Endothelial cell of umbilical vein (primary cell): Measurements from ENCODE around the gene B3GNT7. TPM values are rescaled to one million over a fixed set of nuclear protein-coding genes. Genes with fewer than 3 reads are reported as not detected.

Experiments
- BruUV-seq: library from RNA; stranded (reverse); fragments of 400-500 nt; replicated peaks from 2 replicates; lab custom pipeline; 2021; lab: Mats Ljungman, UMichigan
- CTCF ChIA-PET: fragments of 300-600, 350-600 bp; sonication (Branson Sonifier 250); formaldehyde crosslinking; loops from one replicate; lab custom pipeline; 2021; ENCODE audit warnings: antibody characterized with exemption, inconsistent platforms; lab: Charles Lee
- POLR2A ChIA-PET: fragments of 300-600, 350-600 bp; sonication (Branson Sonifier 250); formaldehyde crosslinking; loops from one replicate; lab custom pipeline; 2021; ENCODE audit warnings: antibody characterized with exemption, inconsistent platforms; lab: Charles Lee
- DNase-seq: peaks from one replicate; pipeline ENCODE4 v3.0.0-alpha.2; 2011; ENCODE audit warnings: low read depth, low spot score
- FAIRE-seq: peaks from 2 replicates; lab custom pipeline; 2011; peaks lifted over from hg19 to GRCh38; lab: Jason Lieb, UNC
- H2AFZ ChIP-seq: 2 replicates; pipeline ENCODE4 v1.6.0; 2012; ENCODE audit warnings: low read depth, low read length, control low read depth, inconsistent platforms
- H3K27ac ChIP-seq: 2 replicates; pipeline ENCODE4 v1.5.1; 2011; ENCODE audit warnings: low read depth, mild to moderate bottlenecking, control low read depth, low read length, moderate library complexity; ENCODE audit not compliant: insufficient read depth
- H3K27me3 ChIP-seq, 2 experiments: 2 replicates each; pipeline versions ENCODE4 v1.6.0 to v1.6.1; 2011; ENCODE audit warnings: low read length in 2 of 2, mixed read lengths in 1 of 2; ENCODE audit not compliant: control insufficient read depth in 2 of 2, insufficient read depth in 2 of 2
- H3K36me3 ChIP-seq, 2 experiments: 2 replicates in 1 of 2; 3 replicates in 1 of 2; pipeline ENCODE4 v1.5.1; 2011; ENCODE audit warnings: low read length in 2 of 2, mild to moderate bottlenecking in 1 of 2, moderate library complexity in 1 of 2; ENCODE audit not compliant: control insufficient read depth in 2 of 2, insufficient read depth in 2 of 2; ENCODE audit errors: extremely low read depth in 1 of 2
- H3K4me1 ChIP-seq: 3 replicates; pipeline ENCODE4 v1.5.1; 2011; ENCODE audit warnings: mild to moderate bottlenecking, low read length; ENCODE audit not compliant: control insufficient read depth, insufficient read depth; ENCODE audit errors: extremely low read depth
- H3K4me2 ChIP-seq: 2 replicates; pipeline ENCODE4 v1.6.1; 2011; ENCODE audit warnings: low read length, control low read depth, mixed read lengths; ENCODE audit not compliant: insufficient read depth
- H3K4me3 ChIP-seq, 3 experiments: fragments of 200-600 bp in 1 of 3; sonication (generic), shearing (Covaris generic) in 1 of 3; replicated peaks in 1 of 3; 2 replicates each; pipeline ENCODE4 v1.5.1; 2011 to 2016; ENCODE audit warnings: control low read depth in 3 of 3, low read length in 3 of 3, mild to moderate bottlenecking in 2 of 3, inconsistent platforms in 1 of 3, low read depth in 1 of 3, moderate library complexity in 1 of 3; ENCODE audit not compliant: insufficient read depth in 1 of 3
- H3K79me2 ChIP-seq: 2 replicates; pipeline ENCODE4 v1.6.0; 2012; ENCODE audit warnings: low read length, inconsistent platforms; ENCODE audit not compliant: control insufficient read depth, insufficient read depth
- H3K9ac ChIP-seq: replicated peaks from 2 replicates; pipeline ENCODE3; 2011; ENCODE audit warnings: low read length, control low read depth; ENCODE audit not compliant: insufficient read depth; ENCODE audit errors: extremely low read depth
- H3K9me1 ChIP-seq: replicated peaks from 3 replicates; pipeline ENCODE4 v1.6.0; 2011; ENCODE audit warnings: mild to moderate bottlenecking, low read length; ENCODE audit not compliant: control insufficient read depth, insufficient read depth; ENCODE audit errors: extremely low read depth
- H3K9me3 ChIP-seq: replicated peaks from 2 replicates; pipeline ENCODE4 v1.5.1; 2012; ENCODE audit warnings: low read length, inconsistent platforms; ENCODE audit not compliant: control insufficient read depth, insufficient read depth
- H4K20me1 ChIP-seq: replicated peaks from 2 replicates; pipeline ENCODE3; 2011; ENCODE audit warnings: mild to moderate bottlenecking, low read length; ENCODE audit not compliant: control insufficient read depth, insufficient read depth; ENCODE audit errors: extremely low read depth
- JUN ChIP-seq: IDR thresholded peaks from 2 replicates; pipeline ENCODE4 v1.6.1; 2011; ENCODE audit warnings: borderline replicate concordance, low read depth; ENCODE audit not compliant: insufficient read length, insufficient read depth
- POLR2A ChIP-seq: IDR thresholded peaks from 2 replicates; pipeline ENCODE4 v1.6.1; 2012; ENCODE audit warnings: low read depth, mild to moderate bottlenecking, control low read depth, low read length
- dilution Hi-C: fragments of 300-500 bp; cut with MboI; formaldehyde crosslinking; loops from one replicate; pipeline ENCODE4 v1.15.0; 2019; ENCODE audit warnings: low sequenced_read_pairs; ENCODE audit not compliant: extremely low pct_ligation_motif_present
- intact Hi-C: fragments of 100-400 bp; cut with micrococcal nuclease; formaldehyde crosslinking; loops from one replicate; pipeline ENCODE4 v1.10.0; 2022
- polyA plus RNA-seq, 4 experiments: library from polyadenylated mRNA; depleted of rRNA in 3 of 4; stranded (reverse) in 3 of 4; unstranded in 1 of 4; fragments of >200 nt; gene quantifications; 2 replicates each; pipeline versions ENCODE4 v1.2.1 to v1.2.3, GENCODE V29; 2011 to 2012; ENCODE audit warnings: missing spikeins in 1 of 4
- total RNA-seq: library from RNA; stranded (reverse); gene quantifications from 2 replicates; pipeline ENCODE4 v1.2.3, GENCODE V29; 2021
- TF ChIP-seq, protein P1 (sequence below): IDR thresholded peaks from 2 replicates; pipeline ENCODE4 v1.6.1; 2011; ENCODE audit not compliant: insufficient read depth, insufficient read length
- TF ChIP-seq, protein P2 (sequence below), 2 donors: IDR thresholded peaks; 1 replicate in 1 of 2; 2 replicates in 1 of 2; pipeline ENCODE4 v1.5.1; 2011; ENCODE audit warnings: low read length in 2 of 2, mild to moderate bottlenecking in 2 of 2, moderate library complexity in 2 of 2, control low read depth in 1 of 2, inconsistent platforms in 1 of 2, low read depth in 1 of 2; ENCODE audit not compliant: insufficient read depth in 1 of 2; ENCODE audit errors: extremely low read depth in 1 of 2

The B3GNT7 gene
- total and polyA plus RNA-seq, 2 donors (not counting 3 experiments of a cell fraction or from before 2014, with no cell fraction given) = 0.39 to 1.2 TPM

DNA sequence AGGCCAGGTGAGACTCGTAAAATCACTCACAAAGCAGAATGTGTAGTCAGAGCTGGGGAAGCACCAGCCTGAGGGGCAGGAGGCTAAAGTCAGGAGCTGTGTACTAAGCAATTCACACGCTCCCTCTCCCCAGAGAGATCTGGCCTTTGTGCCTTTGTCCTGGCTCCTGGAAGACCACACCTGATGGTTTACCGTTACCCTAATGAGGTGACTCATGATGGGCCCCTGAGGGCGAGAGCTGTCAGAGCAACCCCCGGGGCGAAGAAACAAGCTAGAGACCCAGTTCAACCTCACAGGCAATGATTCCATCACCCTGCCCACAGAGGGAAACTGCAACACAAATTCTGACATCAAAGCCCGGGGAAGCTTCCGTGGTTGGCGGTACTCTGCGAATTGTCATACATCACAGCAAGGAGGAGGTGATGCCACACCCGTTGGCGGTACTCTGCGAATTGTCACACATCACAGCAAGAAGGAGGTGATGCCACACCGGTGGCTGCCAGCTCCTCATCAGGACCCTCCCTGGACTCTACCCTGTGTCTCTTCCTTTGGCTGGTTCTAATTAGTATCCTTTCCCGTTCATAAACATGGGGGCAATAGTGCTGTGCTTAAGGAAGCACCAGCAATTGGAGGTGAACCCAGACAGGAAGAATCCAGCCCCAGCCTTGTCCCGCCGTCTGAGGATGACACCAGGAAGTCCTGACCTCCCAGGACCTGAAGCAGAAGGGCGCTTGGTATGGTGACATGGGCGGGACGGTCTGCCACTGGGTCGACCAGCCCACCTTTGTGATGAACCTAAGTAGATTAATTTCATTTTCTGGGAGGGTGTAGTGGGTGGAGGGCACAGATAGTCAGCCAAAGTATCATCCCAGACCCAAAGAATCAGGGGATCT, 30.5 kb downstream of the B3GNT7 start:
- intact Hi-C loops (no loop called here), dilution Hi-C loops (no loop called here)
- Histone ChIP-seq H3K79me2 (no peaks in the 10 kb centered on the region), H3K36me3 (no peaks in the 10 kb centered on the region), H3K9ac (no peak overlapping the region), H3K9me3 (no peaks in the 10 kb centered on the region), H3K9me1 (no peaks in the 10 kb centered on the region), H3K4me1 (no peaks in the 10 kb centered on the region), H2AFZ (no peak overlapping the region), H3K4me2 (no peak overlapping the region), H4K20me1 (no peaks in the 10 kb centered on the region), H3K27me3 (peaks cover 2 to 3% of the 10 kb centered on the region in 2 experiments), H3K4me3 (no peak overlapping the region), H3K27ac (no peak overlapping the region)
- ChIA-PET POLR2A (no interaction called here), CTCF (interaction anchor here (1.2 to 1.4 kb wide), 2 partner anchors 26 to 196 kb away, joined by 3 to 6 read pairs; no protein-coding TSS in a partner anchor)
- FAIRE-seq (no peak), DNase-seq (no peak)
- TF ChIP-seq POLR2A (no peak), JUN (no peak)
- TF ChIP-seq, protein P1, sequence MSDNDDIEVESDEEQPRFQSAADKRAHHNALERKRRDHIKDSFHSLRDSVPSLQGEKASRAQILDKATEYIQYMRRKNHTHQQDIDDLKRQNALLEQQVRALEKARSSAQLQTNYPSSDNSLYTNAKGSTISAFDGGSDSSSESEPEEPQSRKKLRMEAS = no peak
- TF ChIP-seq, protein P2, sequence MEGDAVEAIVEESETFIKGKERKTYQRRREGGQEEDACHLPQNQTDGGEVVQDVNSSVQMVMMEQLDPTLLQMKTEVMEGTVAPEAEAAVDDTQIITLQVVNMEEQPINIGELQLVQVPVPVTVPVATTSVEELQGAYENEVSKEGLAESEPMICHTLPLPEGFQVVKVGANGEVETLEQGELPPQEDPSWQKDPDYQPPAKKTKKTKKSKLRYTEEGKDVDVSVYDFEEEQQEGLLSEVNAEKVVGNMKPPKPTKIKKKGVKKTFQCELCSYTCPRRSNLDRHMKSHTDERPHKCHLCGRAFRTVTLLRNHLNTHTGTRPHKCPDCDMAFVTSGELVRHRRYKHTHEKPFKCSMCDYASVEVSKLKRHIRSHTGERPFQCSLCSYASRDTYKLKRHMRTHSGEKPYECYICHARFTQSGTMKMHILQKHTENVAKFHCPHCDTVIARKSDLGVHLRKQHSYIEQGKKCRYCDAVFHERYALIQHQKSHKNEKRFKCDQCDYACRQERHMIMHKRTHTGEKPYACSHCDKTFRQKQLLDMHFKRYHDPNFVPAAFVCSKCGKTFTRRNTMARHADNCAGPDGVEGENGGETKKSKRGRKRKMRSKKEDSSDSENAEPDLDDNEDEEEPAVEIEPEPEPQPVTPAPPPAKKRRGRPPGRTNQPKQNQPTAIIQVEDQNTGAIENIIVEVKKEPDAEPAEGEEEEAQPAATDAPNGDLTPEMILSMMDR (IDR thresholded peaks at IDR 0.05; ENCODE audit: extremely low read depth in 1 of 2, insufficient read depth in 1 of 2, low read depth in 1 of 2, low read length in 2 of 2) = no peak
- BruUV-seq = no TSS peak
